Smooth muscle cell (in vitro differentiated cells): Measurements from ENCODE around the gene GBP7. TPM values are rescaled to one million over a fixed set of nuclear protein-coding genes. Genes with fewer than 3 reads are reported as not detected.

Source experiments
- DNase-seq: peaks from one replicate; lab custom pipeline; 2025; ENCODE audit not compliant: unreplicated experiment; lab: John Stamatoyannopoulos, UW
- H2AFZ ChIP-seq: fragments of 200-600 bp; sonication (generic); 2 replicates; pipeline ENCODE4 v1.6.0; 2016; ENCODE audit warnings: antibody characterized with exemption, low read depth, mild to moderate bottlenecking
- H3F3A ChIP-seq: fragments of 200-600 bp; sonication (generic); 2 replicates; pipeline ENCODE4 v1.6.0; 2017; ENCODE audit warnings: antibody characterized with exemption, low read depth
- H3K27ac ChIP-seq: fragments of 200-600 bp; sonication (generic); 2 replicates; pipeline ENCODE4 v1.5.1; 2016; ENCODE audit warnings: low read depth, mild to moderate bottlenecking
- H3K27me3 ChIP-seq: fragments of 200-600 bp; sonication (generic); 2 replicates; pipeline ENCODE4 v1.6.1; 2016; ENCODE audit warnings: low read depth, mild to moderate bottlenecking
- H3K36me3 ChIP-seq: fragments of 200-600 bp; sonication (generic); 2 replicates; pipeline ENCODE4 v1.5.1; 2016; ENCODE audit warnings: low read depth
- H3K4me1 ChIP-seq: fragments of 200-600 bp; sonication (generic); 2 replicates; pipeline ENCODE4 v1.5.1; 2016; ENCODE audit warnings: low read depth
- H3K4me2 ChIP-seq: fragments of 200-600 bp; sonication (generic); 2 replicates; pipeline ENCODE4 v1.6.0; 2016; ENCODE audit warnings: mild to moderate bottlenecking
- H3K4me3 ChIP-seq: fragments of 200-600 bp; sonication (generic); 2 replicates; pipeline ENCODE4 v1.5.1; 2016; ENCODE audit warnings: mild to moderate bottlenecking
- H3K79me2 ChIP-seq: fragments of 200-600 bp; sonication (generic); 2 replicates; pipeline ENCODE4 v1.6.0; 2016; ENCODE audit warnings: low read depth, mild to moderate bottlenecking
- H3K9ac ChIP-seq: fragments of 200-600 bp; sonication (generic); 2 replicates; pipeline ENCODE4 v1.6.0; 2016; ENCODE audit warnings: low read depth
- H3K9me3 ChIP-seq: fragments of 200-600 bp; sonication (generic); replicated peaks from 2 replicates; pipeline ENCODE4 v1.5.1; 2016; ENCODE audit warnings: low read depth
- H4K20me1 ChIP-seq: fragments of 200-600 bp; sonication (generic); 2 replicates; pipeline ENCODE4 v1.6.0; 2016; ENCODE audit warnings: low read depth
- CTCF ChIP-seq: fragments of 200-600 bp; sonication (generic); IDR thresholded peaks from 2 replicates; pipeline ENCODE4 v1.5.1; 2017; ENCODE audit warnings: borderline replicate concordance, mild to moderate bottlenecking, antibody characterized with exemption; ENCODE audit not compliant: insufficient read depth, poor library complexity, severe bottlenecking
- WGBS: methylation state at CpG from one replicate; pipeline ENCODE4 v1.1.7; 2016; ENCODE audit warnings: low lambda C conversion rate; 5-methylcytosine and 5-hydroxymethylcytosine counted together
- polyA plus RNA-seq: library from polyadenylated mRNA; unstranded; fragments of >200 nt; fragmentation: Nextera tagmentation; extraction: Ambion mirVana; gene quantifications from 2 replicates; pipeline ENCODE4 v1.2.1, GENCODE V29; 2016
- total RNA-seq: library from RNA; depleted of rRNA; stranded (reverse); fragments of >200 nt; gene quantifications from 2 replicates; pipeline ENCODE4 v1.2.3, GENCODE V29; 2014

GBP7 gene
- total and polyA plus RNA-seq, 2 experiments from 2014 or later: not detected

GRCh38 chr1:89201106-89201794 lies 25.4 kb upstream of the GBP7 start:
- H4K20me1 ChIP-seq: no peaks in the 10 kb centered on the region
- H3K4me3 ChIP-seq: no peak overlapping the region
- H3K36me3 ChIP-seq: no peaks in the 10 kb centered on the region
- DNase-seq: no peak
- H3K9me3 ChIP-seq: no peaks in the 10 kb centered on the region
- H2AFZ ChIP-seq: no peak overlapping the region
- H3K9ac ChIP-seq: no peak overlapping the region
- H3K4me1 ChIP-seq: no peaks in the 10 kb centered on the region
- no peak for TF ChIP-seq CTCF
- no peaks in the 10 kb centered on the region for H3K27me3 ChIP-seq
- peaks cover 12% of the 10 kb centered on the region for H3F3A ChIP-seq
- 42% methylated on average over 4 of the region's 4 CpGs for WGBS
- peak overlapping the region; percentile 20 for H3K4me2 ChIP-seq
- no peaks in the 10 kb centered on the region for H3K79me2 ChIP-seq
- peak overlapping the region; percentile 23 for H3K27ac ChIP-seq

- Histone ChIP-seq H4K20me1 (no peaks in the 10 kb centered on the region), H3K27me3 (no peaks in the 10 kb centered on the region), H3K36me3 (no peaks in the 10 kb centered on the region), H3K9me3 (no peaks in the 10 kb centered on the region), H2AFZ (no peak overlapping the region), H3K4me1 (no peaks in the 10 kb centered on the region), H3K27ac (peak overlapping the region; percentile 23), H3K4me2 (peak overlapping the region; percentile 20), H3F3A (peaks cover 12% of the 10 kb centered on the region), H3K79me2 (no peaks in the 10 kb centered on the region), H3K9ac (no peak overlapping the region), H3K4me3 (no peak overlapping the region)
- TF ChIP-seq CTCF: no peak
- no peak for DNase-seq
- 23% methylated on average over 2 of the region's 2 CpGs for WGBS
Measured at GRCh38 chr1:89200663-89201062, 24.9 kb upstream of the GBP7 start.

GRCh38 chr1:89199525-89200031 lies 23.8 kb upstream of the GBP7 start:
- no peaks in the 10 kb centered on the region for H3K79me2 ChIP-seq
- H3K9me3 ChIP-seq: no peaks in the 10 kb centered on the region
- H3K36me3 ChIP-seq: no peaks in the 10 kb centered on the region
- peaks cover 12% of the 10 kb centered on the region for H3F3A ChIP-seq
- no peak overlapping the region for H3K27ac ChIP-seq
- WGBS: 100% methylated on average over 1 of the region's 1 CpG
- no peaks in the 10 kb centered on the region for H3K4me1 ChIP-seq
- H2AFZ ChIP-seq: no peak overlapping the region
- no peaks in the 10 kb centered on the region for H3K27me3 ChIP-seq
- no peaks in the 10 kb centered on the region for H4K20me1 ChIP-seq
- DNase-seq: no peak
- TF ChIP-seq CTCF: no peak
- peak overlapping the region; percentile 76 for H3K4me2 ChIP-seq
- H3K4me3 ChIP-seq: no peak overlapping the region
- no peak overlapping the region for H3K9ac ChIP-seq

GRCh38 chr1:89198491-89199072 lies 22.8 kb upstream of the GBP7 start, which contains the start of gene GBP4:
Gene GBP4, minus strand, starts transcription at chr1:89198942. Its CDS starts 108 bp downstream, at chr1:89198834.
- H3K9me3 ChIP-seq: no peaks in the 10 kb centered on the region
- peak within 1 kb of the TSS; percentile 76 for H3K4me2 ChIP-seq
- DNase-seq: no peak
- peaks cover 9% of the 10 kb centered on the region for H3F3A ChIP-seq
- H3K27ac ChIP-seq: no peak within 1 kb of the TSS
- no peaks in the 10 kb centered on the region for H3K4me1 ChIP-seq
- H3K4me3 ChIP-seq: peak within 1 kb of the TSS; percentile 35
- H2AFZ ChIP-seq: peak within 1 kb of the TSS; percentile 82
- no peaks in the 10 kb centered on the region for H3K27me3 ChIP-seq
- no peak for TF ChIP-seq CTCF
- WGBS: 67% methylated on average over 21 of the region's 21 CpGs
- no peaks in the 10 kb centered on the region for H3K36me3 ChIP-seq
- H3K9ac ChIP-seq: no peak within 1 kb of the TSS
- no peaks in the 10 kb centered on the region for H3K79me2 ChIP-seq
- no peaks in the 10 kb centered on the region for H4K20me1 ChIP-seq
